Dermis lymphatic vessel endothelial cell (primary cell): ENCODE data around the gene FBL. TPM values are rescaled to one million over a fixed set of nuclear protein-coding genes. Genes with fewer than 3 reads are reported as not detected.

ENCODE experiments used
- total RNA-seq: library from RNA; depleted of rRNA; stranded (reverse); fragments of >200 nt; gene quantifications from 2 replicates; pipeline ENCODE4 v1.2.1, GENCODE V29; 2014

Gene FBL
- total RNA-seq, result 167 and 209 TPM in 2 replicates

DNA sequence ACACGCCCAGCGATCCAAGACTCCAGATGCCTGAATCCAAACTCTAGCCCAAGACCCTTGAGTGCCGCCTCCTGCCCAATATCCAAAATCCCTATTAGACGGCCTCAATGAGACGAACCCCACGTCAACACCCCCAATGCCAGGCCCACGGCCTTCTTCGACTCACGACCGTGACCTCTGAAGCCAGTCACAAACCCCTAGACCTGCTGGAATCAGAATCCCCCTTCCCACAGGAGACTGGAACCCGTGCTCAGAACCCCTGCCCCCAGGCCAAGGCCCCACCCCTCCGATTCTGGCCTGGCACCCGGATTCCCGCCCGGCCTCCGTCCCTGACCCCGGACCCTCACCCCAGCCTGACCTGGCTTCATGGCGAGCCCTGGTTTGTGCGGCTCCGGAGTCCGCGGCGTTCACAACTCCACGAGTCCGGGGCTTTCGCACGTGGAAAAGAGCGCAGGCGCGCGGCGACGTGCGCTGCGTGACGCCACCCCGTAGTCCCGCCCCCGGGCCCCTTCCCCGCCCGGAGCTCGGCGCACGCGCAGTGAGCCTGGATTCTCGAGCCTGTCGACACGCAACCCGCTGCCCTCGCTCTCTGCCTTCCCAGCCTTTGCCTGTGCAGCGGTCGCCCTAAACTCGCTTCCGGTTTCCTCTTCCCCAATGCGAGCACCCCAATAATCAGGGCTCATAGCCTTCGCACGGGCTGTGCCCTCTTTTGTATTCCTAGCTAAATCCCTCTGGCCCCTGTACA, at the start of gene FBL:
Gene FBL, minus strand, starts transcription at position 447 of the 745 bp plus-strand sequence. Its CDS starts 79 bp downstream, at position 368.

DNA sequence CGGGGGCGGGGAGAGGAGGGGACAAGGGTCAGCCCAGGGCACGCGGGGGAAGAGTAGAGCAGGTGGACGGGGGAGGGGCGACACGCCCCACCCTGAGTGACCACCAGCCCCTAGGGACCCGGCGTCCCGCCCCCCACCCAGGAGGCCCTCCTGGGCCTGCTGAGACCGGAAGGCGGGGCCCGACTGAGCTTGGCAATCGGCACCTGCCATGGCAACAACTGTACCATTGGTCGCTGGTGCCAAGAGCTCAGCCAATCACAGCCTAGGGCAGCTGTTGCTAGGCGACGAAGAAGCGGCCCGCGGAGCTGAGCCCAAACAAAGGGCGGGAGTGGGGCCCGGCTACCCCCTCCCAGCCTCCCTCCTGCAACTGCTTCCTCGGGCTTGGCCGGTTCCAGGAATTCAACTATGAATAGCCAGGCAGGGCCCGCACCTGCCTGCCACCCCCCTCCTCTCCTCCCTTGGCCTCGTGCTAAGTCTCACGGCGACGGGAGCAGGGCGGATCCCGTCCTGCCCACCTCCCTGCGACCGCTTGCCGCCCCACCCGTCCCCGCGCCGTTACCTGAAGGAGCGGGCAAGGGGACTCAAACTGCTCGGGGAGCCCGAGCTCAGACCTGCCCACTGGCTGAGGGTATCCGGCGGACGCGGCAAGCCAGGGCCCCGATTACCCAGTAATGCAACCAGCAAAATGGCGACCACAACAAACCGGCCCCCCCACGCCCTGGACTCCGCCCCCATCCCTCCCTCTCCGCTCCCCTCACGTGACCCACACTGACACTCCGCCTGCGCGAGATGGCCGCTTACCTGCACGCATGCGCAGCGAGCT, 12.5 kb downstream of the FBL start, which contains the start of gene DYRK1B:
Gene DYRK1B, minus strand, starts transcription at position 699 of the 823 bp plus-strand sequence. CDS start 2,295 bp downstream, outside the sequence.

Other genes with a start within 250 kb of the FBL start
- not detected in 2 replicates for gene LGALS13, start 243.9 kb downstream of the FBL start, total RNA-seq
- not detected in 2 replicates for gene LGALS16, start 190.5 kb downstream of the FBL start, total RNA-seq
- gene LGALS14, start 141.9 kb downstream of the FBL start, total RNA-seq, result not detected in 2 replicates
- not detected in 2 replicates for gene CLC, start 108.3 kb downstream of the FBL start, total RNA-seq
- not detected in 2 replicates for gene LEUTX, start 67.5 kb downstream of the FBL start, total RNA-seq
- 9.5 and 12.5 TPM in 2 replicates for gene DYRK1B, start 12.2 kb downstream of the FBL start, total RNA-seq
- 0.11 and 0.17 TPM in 2 replicates for gene FCGBP, start 88.3 kb upstream of the FBL start, total RNA-seq
- 65.5 and 72.3 TPM in 2 replicates for gene PSMC4, start 124.8 kb upstream of the FBL start, total RNA-seq
- 2.9 and 6.0 TPM in 2 replicates for gene ZNF546, start 150.7 kb upstream of the FBL start, total RNA-seq
- gene ZNF780B, start 209.9 kb upstream of the FBL start, total RNA-seq, result 6.5 and 14.0 TPM in 2 replicates
- 9.5 and 16.5 TPM in 2 replicates for gene ZNF780A, start 244.6 kb upstream of the FBL start, total RNA-seq